ENCODE measurements around the gene USP34.

The USP34 gene

GRCh38 chr2:61162721-61163120 lies 308.2 kb downstream of the USP34 start:
- TF ChIP-seq, protein P1, sequence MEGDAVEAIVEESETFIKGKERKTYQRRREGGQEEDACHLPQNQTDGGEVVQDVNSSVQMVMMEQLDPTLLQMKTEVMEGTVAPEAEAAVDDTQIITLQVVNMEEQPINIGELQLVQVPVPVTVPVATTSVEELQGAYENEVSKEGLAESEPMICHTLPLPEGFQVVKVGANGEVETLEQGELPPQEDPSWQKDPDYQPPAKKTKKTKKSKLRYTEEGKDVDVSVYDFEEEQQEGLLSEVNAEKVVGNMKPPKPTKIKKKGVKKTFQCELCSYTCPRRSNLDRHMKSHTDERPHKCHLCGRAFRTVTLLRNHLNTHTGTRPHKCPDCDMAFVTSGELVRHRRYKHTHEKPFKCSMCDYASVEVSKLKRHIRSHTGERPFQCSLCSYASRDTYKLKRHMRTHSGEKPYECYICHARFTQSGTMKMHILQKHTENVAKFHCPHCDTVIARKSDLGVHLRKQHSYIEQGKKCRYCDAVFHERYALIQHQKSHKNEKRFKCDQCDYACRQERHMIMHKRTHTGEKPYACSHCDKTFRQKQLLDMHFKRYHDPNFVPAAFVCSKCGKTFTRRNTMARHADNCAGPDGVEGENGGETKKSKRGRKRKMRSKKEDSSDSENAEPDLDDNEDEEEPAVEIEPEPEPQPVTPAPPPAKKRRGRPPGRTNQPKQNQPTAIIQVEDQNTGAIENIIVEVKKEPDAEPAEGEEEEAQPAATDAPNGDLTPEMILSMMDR (IDR thresholded peaks at IDR 0.05; ENCODE audit: low read depth, low read length) = no peak
- H3K27me3 ChIP-seq (ENCODE audit: insufficient read depth, low read depth, severe bottlenecking) = no peaks in the 10 kb centered on the region
- H3K9me3 ChIP-seq (ENCODE audit: severe bottlenecking) = peaks cover 7% of the 10 kb centered on the region
- H3K4me3 ChIP-seq (ENCODE audit: low read depth, low read length) = no peak overlapping the region
- no peak for DNase-seq
- peaks cover 3% of the 10 kb centered on the region for H3K36me3 ChIP-seq
- H3K27ac ChIP-seq = no peak overlapping the region

DNA sequence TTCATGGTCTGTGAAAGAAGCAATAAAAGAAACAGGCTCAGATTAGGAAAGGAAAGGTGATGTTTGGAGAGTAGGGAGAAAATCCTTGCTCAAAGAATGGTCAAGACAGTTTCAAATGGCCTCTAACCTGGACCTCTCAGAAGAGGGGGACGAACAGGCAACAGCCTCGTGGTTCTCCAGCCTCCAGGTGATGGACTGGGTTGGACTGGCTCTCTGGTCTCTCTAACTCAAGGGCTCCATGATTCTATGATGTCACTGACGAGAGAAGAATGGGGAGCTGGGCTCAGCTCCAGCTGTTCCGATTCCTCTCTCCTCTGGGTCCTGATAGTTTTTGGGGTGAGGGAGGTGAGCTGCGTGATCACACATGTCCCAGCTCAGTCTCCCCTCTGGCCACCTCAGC lies 309.0 kb downstream of the USP34 start, which contains the start of gene C2orf74:
Gene C2orf74, plus strand, starts transcription at position 301 of the 400 bp plus-strand sequence. CDS start 327 bp downstream, outside the sequence.
- H3K4me3 ChIP-seq (ENCODE audit: low read depth, low read length) = no peak within 1 kb of the TSS
- H3K27me3 ChIP-seq (ENCODE audit: insufficient read depth, low read depth, severe bottlenecking) = no peaks in the 10 kb centered on the region
- H3K27ac ChIP-seq = no peak within 1 kb of the TSS
- DNase-seq = no peak
- peaks cover 7% of the 10 kb centered on the region for H3K9me3 ChIP-seq (ENCODE audit: severe bottlenecking)
- peaks cover 3% of the 10 kb centered on the region for H3K36me3 ChIP-seq
- TF ChIP-seq, protein P1 (IDR thresholded peaks at IDR 0.05; ENCODE audit: low read depth, low read length) = no peak

DNA sequence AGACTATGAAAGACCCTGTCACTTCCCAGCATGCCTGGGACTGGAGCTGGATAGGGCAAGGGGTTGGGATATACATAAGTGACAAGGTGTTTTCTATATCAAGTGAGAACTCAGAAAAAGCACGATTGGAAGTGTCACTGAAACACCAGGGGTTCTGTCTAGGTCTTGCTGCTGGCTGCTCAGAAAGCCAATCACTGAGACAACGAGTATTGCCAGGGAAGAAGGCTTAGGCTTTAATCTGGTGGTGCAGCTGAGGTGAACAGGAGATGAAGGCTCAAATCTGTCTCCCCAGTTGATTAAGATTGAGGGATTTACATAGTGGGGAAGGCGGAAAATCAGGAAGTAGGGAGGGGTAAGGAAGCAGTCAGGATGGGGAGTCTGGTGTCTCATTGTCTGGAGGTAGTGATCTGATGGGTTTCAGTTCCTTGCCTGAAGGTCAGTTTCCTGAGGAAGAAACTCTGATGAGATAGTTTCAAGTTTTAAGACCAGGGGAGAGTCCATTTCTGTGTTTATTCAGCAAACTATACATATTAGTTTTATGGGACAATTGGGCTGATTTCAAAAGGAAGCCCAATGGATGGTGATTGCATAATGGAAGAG lies 312.4 kb downstream of the USP34 start:
- DNase-seq = peak; percentile 84
- peak overlapping the region; percentile 89 for H3K27ac ChIP-seq
- H3K4me3 ChIP-seq (ENCODE audit: low read depth, low read length) = no peak overlapping the region
- TF ChIP-seq, protein P1 (IDR thresholded peaks at IDR 0.05; ENCODE audit: low read depth, low read length) = no peak
- peaks cover 11% of the 10 kb centered on the region for H3K9me3 ChIP-seq (ENCODE audit: severe bottlenecking)
- H3K36me3 ChIP-seq = no peaks in the 10 kb centered on the region
- no peaks in the 10 kb centered on the region for H3K27me3 ChIP-seq (ENCODE audit: insufficient read depth, low read depth, severe bottlenecking)

DNA sequence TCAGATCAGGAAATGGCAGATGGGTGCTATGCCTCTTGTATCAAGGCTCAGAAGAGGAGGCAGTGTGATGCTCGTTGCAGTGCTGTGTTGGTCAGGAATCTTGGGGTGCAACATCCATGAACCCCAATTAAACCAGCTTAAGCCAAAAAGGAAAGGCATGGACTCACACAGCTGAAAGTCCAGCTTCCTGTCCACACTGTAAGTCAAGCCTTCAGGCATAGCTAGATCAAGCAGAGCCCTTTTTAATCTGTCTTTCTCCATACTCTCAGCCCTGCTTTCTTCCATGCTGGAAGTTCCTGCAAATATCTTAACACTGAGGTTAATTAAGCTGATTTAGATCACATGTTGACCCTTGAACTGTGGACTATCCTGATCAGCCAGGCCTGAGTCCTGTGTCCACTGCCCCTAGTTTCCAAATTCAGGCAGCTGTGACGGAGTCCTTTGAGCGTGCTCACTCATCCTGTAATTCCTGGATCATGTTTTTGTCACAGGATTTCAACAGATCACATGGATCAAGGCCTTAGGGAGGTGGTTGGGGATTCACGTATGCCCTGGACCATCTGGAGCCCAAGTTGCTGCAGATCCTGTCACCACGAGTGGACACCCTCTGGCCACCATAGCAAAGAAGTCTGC lies 313.4 kb downstream of the USP34 start:
- H3K4me3 ChIP-seq (ENCODE audit: low read depth, low read length) = no peak overlapping the region
- TF ChIP-seq, protein P1 (IDR thresholded peaks at IDR 0.05; ENCODE audit: low read depth, low read length) = no peak
- no peaks in the 10 kb centered on the region for H3K27me3 ChIP-seq (ENCODE audit: insufficient read depth, low read depth, severe bottlenecking)
- H3K36me3 ChIP-seq = no peaks in the 10 kb centered on the region
- DNase-seq = peak; percentile 83
- peak overlapping the region; percentile 89 for H3K27ac ChIP-seq
- H3K9me3 ChIP-seq (ENCODE audit: severe bottlenecking) = peaks cover 11% of the 10 kb centered on the region

GRCh38 chr2:61151436-61151835 lies 319.5 kb downstream of the USP34 start:
- Histone ChIP-seq H3K4me3 (ENCODE audit: low read depth, low read length) (no peak overlapping the region), H3K36me3 (no peaks in the 10 kb centered on the region), H3K9me3 (ENCODE audit: severe bottlenecking) (peaks cover 4% of the 10 kb centered on the region), H3K27ac (no peak overlapping the region), H3K27me3 (ENCODE audit: insufficient read depth, low read depth, severe bottlenecking) (no peaks in the 10 kb centered on the region)
- TF ChIP-seq, protein P1 (IDR thresholded peaks at IDR 0.05; ENCODE audit: low read depth, low read length) = no peak
- no peak for DNase-seq
